HCT116 (cell line): Measurements from ENCODE around the gene USP16. TPM values are rescaled to one million over a fixed set of nuclear protein-coding genes. Genes with fewer than 3 reads are reported as not detected.

Experiments used
- ATAC-seq: fragments of 200-7000 bp; cut with Tn5 transposase; 2 replicates; pipeline ENCODE4 v1.9.1; 2020; ENCODE audit warnings: mild to moderate bottlenecking, moderate library complexity
- BruUV-seq: library from RNA; stranded (reverse); fragments of 400-500 nt; replicated peaks from 2 replicates; lab custom pipeline; 2021; lab: Mats Ljungman, UMichigan
- CTCF ChIA-PET: fragments of 300-600 bp; sonication (Branson Sonifier 250); formaldehyde crosslinking; loops from one replicate; lab custom pipeline; 2021; ENCODE audit warnings: antibody characterized with exemption; lab: Charles Lee
- POLR2A ChIA-PET: fragments of 300-600, 350-600 bp; sonication (Branson Sonifier 250); formaldehyde crosslinking; loops from one replicate; lab custom pipeline; 2021; ENCODE audit warnings: antibody characterized with exemption; lab: Charles Lee
- RAD21 ChIA-PET, 2 experiments: fragments of 300-600 bp; sonication (Branson Sonifier 250); formaldehyde crosslinking; loops; one replicate each; lab custom pipeline; 2023; ENCODE audit warnings: low total read pairs in 2 of 2; ENCODE audit not compliant: uncharacterized antibody in 2 of 2, unreplicated experiment in 2 of 2, low non-redundant PET in 1 of 2; lab: Charles Lee
- DNase-seq: peaks from one replicate; pipeline ENCODE4 v3.0.0-alpha.2; 2010; ENCODE audit warnings: low read depth, low spot score
- H2AFZ ChIP-seq: fragments of 200-600 bp; shearing (Covaris generic), sonication (generic); 2 replicates; pipeline ENCODE4 v1.6.1; 2017; ENCODE audit warnings: low read depth, mixed run types, mixed read lengths, antibody characterized with exemption, low read length; ENCODE audit not compliant: poor library complexity, severe bottlenecking
- H3K27ac ChIP-seq: 2 replicates; pipeline ENCODE4 v1.5.1; 2012; ENCODE audit warnings: low read depth, low read length
- H3K27me3 ChIP-seq: fragments of 200-600 bp; sonication (generic); 2 replicates; pipeline ENCODE4 v1.6.1; 2016; ENCODE audit warnings: mixed run types, low read length, mixed read lengths; ENCODE audit not compliant: insufficient read depth
- H3K36me3 ChIP-seq, 2 experiments: fragments of 200-500 bp in 1 of 2; fragments of 200-600 bp in 1 of 2; sonication (Bioruptor generic) in 1 of 2; sonication (generic) in 1 of 2; 2 replicates each; pipeline versions ENCODE4 v1.5.1 to v1.6.1; 2014 to 2016; ENCODE audit warnings: low read length in 2 of 2, inconsistent platforms in 1 of 2, mixed read lengths in 1 of 2, mixed run types in 1 of 2; ENCODE audit not compliant: insufficient read depth in 2 of 2, control insufficient read depth in 1 of 2
- H3K4me1 ChIP-seq, 2 experiments: fragments of 200-600 bp in 1 of 2; sonication (generic) in 1 of 2; 2 replicates each; pipeline versions ENCODE4 v1.5.1 to v1.6.1; 2012 to 2017; ENCODE audit warnings: low read length in 2 of 2, inconsistent platforms in 1 of 2, mild to moderate bottlenecking in 1 of 2, mixed read lengths in 1 of 2, mixed run types in 1 of 2, moderate library complexity in 1 of 2; ENCODE audit not compliant: insufficient read depth in 2 of 2, control insufficient read depth in 1 of 2
- H3K4me2 ChIP-seq: fragments of 200-600 bp; sonication (generic); 2 replicates; pipeline ENCODE4 v1.6.1; 2017; ENCODE audit warnings: mixed run types, low read length, mixed read lengths
- H3K4me3 ChIP-seq, 2 experiments: fragments of 200-600 bp in 1 of 2; sonication (generic) in 1 of 2; replicated peaks in 1 of 2; 2 replicates each; pipeline ENCODE4 v1.5.1; 2011 to 2016; ENCODE audit warnings: low read length in 2 of 2, control low read depth in 1 of 2, low read depth in 1 of 2, mild to moderate bottlenecking in 1 of 2, mixed read lengths in 1 of 2, mixed run types in 1 of 2
- H3K79me2 ChIP-seq: fragments of 200-600 bp; sonication (generic); 2 replicates; pipeline ENCODE4 v1.6.1; 2017; ENCODE audit warnings: mild to moderate bottlenecking, mixed run types, low read length, moderate library complexity, mixed read lengths; ENCODE audit not compliant: insufficient read depth
- H3K9ac ChIP-seq: fragments of 200-600 bp; sonication (generic); 2 replicates; pipeline ENCODE4 v1.6.1; 2016; ENCODE audit warnings: low read length, mixed read lengths
- H3K9me2 ChIP-seq: fragments of 200-600 bp; sonication (generic), shearing (Covaris generic); 2 replicates; pipeline ENCODE4 v1.6.1; 2017; ENCODE audit warnings: mixed run types, mild to moderate bottlenecking, moderate library complexity; ENCODE audit not compliant: insufficient read depth
- H3K9me3 ChIP-seq, 2 experiments: fragments of 200-500 bp in 1 of 2; fragments of 200-600 bp in 1 of 2; sonication (Bioruptor generic) in 1 of 2; sonication (generic) in 1 of 2; 2 replicates each; pipeline ENCODE4 v1.6.1; 2014 to 2017; ENCODE audit warnings: low read length in 2 of 2, mixed read lengths in 2 of 2, inconsistent platforms in 1 of 2, low read depth in 1 of 2, mild to moderate bottlenecking in 1 of 2, mixed run types in 1 of 2, moderate library complexity in 1 of 2; ENCODE audit not compliant: control insufficient read depth in 1 of 2, insufficient read depth in 1 of 2
- H4K20me1 ChIP-seq: fragments of 200-600 bp; sonication (generic), shearing (Covaris generic); 2 replicates; pipeline ENCODE4 v1.6.1; 2017; ENCODE audit warnings: mixed run types, mild to moderate bottlenecking, moderate library complexity; ENCODE audit not compliant: insufficient read depth
- CBX3 ChIP-seq: IDR thresholded peaks from 2 replicates; pipeline ENCODE4 v1.6.1; 2012; ENCODE audit warnings: low read depth
- EGR1 ChIP-seq: IDR thresholded peaks from 2 replicates; pipeline ENCODE4 v1.6.1; 2012; ENCODE audit warnings: low read depth
- EZH2 ChIP-seq: fragments of 200-600 bp; sonication (generic); IDR thresholded peaks from 2 replicates; pipeline ENCODE4 v1.6.1; 2017; ENCODE audit warnings: antibody characterized with exemption, mixed run types
- FOSL1 ChIP-seq: IDR thresholded peaks from 2 replicates; pipeline ENCODE4 v1.6.1; 2012; ENCODE audit warnings: low read depth
- POLR2AphosphoS5 ChIP-seq: IDR thresholded peaks from 2 replicates; pipeline ENCODE4 v1.6.1; 2011; ENCODE audit warnings: mild to moderate bottlenecking, low read depth, low read length, moderate library complexity
- SIN3A ChIP-seq: IDR thresholded peaks from 2 replicates; pipeline ENCODE4 v1.6.1; 2012; ENCODE audit warnings: low read depth
- SP1 ChIP-seq: IDR thresholded peaks from 2 replicates; pipeline ENCODE4 v1.6.1; 2012; ENCODE audit warnings: low read depth
- TCF7L2 ChIP-seq: IDR thresholded peaks from 2 replicates; pipeline ENCODE4 v1.7.0; 2011; ENCODE audit warnings: borderline replicate concordance, inconsistent platforms; ENCODE audit not compliant: insufficient read depth, insufficient read length; ENCODE audit errors: extremely low read depth
- YY1 ChIP-seq: IDR thresholded peaks from 2 replicates; pipeline ENCODE4 v1.6.1; 2011; ENCODE audit warnings: low read length, low read depth, moderate library complexity, mild to moderate bottlenecking; ENCODE audit not compliant: insufficient replicate concordance; ENCODE audit errors: extremely low read depth
- intact Hi-C: fragments of 100-400 bp; cut with micrococcal nuclease; formaldehyde crosslinking; loops from 2 replicates; pipeline ENCODE4 v1.10.0; 2022
- total RNA-seq: library from RNA; stranded (reverse); gene quantifications from one replicate; pipeline ENCODE4 v1.2.1, GENCODE V29; 2021; ENCODE audit not compliant: unreplicated experiment
- TF ChIP-seq, protein P1 (sequence below): IDR thresholded peaks from 2 replicates; pipeline ENCODE4 v1.6.1; 2012; ENCODE audit warnings: low read depth
- TF ChIP-seq, protein P2 (sequence below): IDR thresholded peaks from 2 replicates; pipeline ENCODE4 v1.6.1; 2011; ENCODE audit warnings: mild to moderate bottlenecking, low read length, moderate library complexity; ENCODE audit not compliant: insufficient replicate concordance; ENCODE audit errors: extremely low read depth

The USP16 gene
- total RNA-seq, 1 experiment from 2014 or later, result 35.9 TPM

DNA sequence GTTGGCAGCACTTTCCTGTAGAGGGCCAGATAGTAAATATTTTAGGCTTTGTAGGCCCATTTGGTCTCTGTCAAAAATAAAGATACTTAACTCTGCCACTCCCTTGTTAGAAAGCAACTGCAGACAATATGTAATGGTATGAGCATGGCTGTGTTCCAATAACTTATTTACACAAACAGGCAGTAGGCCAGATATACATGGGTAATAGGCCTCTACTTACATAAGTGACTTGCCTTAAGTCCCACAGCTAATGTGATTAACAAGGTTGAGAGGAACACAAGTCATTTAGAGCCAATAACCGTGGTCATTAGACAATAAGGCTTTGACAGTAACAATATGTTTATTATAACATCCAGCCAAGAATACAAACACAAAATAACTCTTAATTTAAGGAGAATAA lies 31.5 kb downstream of the USP16 start:
- no peak for TF ChIP-seq EGR1
- TF ChIP-seq, protein P1, sequence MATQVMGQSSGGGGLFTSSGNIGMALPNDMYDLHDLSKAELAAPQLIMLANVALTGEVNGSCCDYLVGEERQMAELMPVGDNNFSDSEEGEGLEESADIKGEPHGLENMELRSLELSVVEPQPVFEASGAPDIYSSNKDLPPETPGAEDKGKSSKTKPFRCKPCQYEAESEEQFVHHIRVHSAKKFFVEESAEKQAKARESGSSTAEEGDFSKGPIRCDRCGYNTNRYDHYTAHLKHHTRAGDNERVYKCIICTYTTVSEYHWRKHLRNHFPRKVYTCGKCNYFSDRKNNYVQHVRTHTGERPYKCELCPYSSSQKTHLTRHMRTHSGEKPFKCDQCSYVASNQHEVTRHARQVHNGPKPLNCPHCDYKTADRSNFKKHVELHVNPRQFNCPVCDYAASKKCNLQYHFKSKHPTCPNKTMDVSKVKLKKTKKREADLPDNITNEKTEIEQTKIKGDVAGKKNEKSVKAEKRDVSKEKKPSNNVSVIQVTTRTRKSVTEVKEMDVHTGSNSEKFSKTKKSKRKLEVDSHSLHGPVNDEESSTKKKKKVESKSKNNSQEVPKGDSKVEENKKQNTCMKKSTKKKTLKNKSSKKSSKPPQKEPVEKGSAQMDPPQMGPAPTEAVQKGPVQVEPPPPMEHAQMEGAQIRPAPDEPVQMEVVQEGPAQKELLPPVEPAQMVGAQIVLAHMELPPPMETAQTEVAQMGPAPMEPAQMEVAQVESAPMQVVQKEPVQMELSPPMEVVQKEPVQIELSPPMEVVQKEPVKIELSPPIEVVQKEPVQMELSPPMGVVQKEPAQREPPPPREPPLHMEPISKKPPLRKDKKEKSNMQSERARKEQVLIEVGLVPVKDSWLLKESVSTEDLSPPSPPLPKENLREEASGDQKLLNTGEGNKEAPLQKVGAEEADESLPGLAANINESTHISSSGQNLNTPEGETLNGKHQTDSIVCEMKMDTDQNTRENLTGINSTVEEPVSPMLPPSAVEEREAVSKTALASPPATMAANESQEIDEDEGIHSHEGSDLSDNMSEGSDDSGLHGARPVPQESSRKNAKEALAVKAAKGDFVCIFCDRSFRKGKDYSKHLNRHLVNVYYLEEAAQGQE, result no peak
- TF ChIP-seq SIN3A, result no peak
- TF ChIP-seq POLR2AphosphoS5, result no peak
- TF ChIP-seq SP1, result no peak
- no peak for TF ChIP-seq TCF7L2
- no peak for TF ChIP-seq CBX3
- TF ChIP-seq, protein P2, sequence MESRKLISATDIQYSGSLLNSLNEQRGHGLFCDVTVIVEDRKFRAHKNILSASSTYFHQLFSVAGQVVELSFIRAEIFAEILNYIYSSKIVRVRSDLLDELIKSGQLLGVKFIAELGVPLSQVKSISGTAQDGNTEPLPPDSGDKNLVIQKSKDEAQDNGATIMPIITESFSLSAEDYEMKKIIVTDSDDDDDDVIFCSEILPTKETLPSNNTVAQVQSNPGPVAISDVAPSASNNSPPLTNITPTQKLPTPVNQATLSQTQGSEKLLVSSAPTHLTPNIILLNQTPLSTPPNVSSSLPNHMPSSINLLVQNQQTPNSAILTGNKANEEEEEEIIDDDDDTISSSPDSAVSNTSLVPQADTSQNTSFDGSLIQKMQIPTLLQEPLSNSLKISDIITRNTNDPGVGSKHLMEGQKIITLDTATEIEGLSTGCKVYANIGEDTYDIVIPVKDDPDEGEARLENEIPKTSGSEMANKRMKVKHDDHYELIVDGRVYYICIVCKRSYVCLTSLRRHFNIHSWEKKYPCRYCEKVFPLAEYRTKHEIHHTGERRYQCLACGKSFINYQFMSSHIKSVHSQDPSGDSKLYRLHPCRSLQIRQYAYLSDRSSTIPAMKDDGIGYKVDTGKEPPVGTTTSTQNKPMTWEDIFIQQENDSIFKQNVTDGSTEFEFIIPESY, result no peak
- no peak for TF ChIP-seq EZH2
- no peak for TF ChIP-seq YY1
- no peak for TF ChIP-seq FOSL1
- H3K79me2 ChIP-seq, result peaks cover 23% of the 10 kb centered on the region
- no peaks in the 10 kb centered on the region for H3K9me2 ChIP-seq
- H3K9me3 ChIP-seq, result no peaks in the 10 kb centered on the region
- intact Hi-C loops, result no loop called here
- ATAC-seq (no peak), DNase-seq (no peak)
- CTCF ChIA-PET, result interaction anchor here (0.7 kb wide), 1 partner anchor 320 kb away, joined by 3 read pairs; no protein-coding TSS in a partner anchor
- H3K27ac ChIP-seq, result no peak overlapping the region
- H3K4me3 ChIP-seq, result no peak overlapping the region
- H3K9ac ChIP-seq, result no peak overlapping the region
- H4K20me1 ChIP-seq, result 0 out of 2 replicates have a peak, but pooled peaks cover 10% of the 10 kb centered on the region
- no peaks in the 10 kb centered on the region for H3K27me3 ChIP-seq
- peaks cover 54 to 57% of the 10 kb centered on the region in 2 experiments for H3K36me3 ChIP-seq
- H3K4me2 ChIP-seq, result no peak overlapping the region
- H3K4me1 ChIP-seq, result no peaks in the 10 kb centered on the region
- H2AFZ ChIP-seq, result no peak overlapping the region
- RAD21 ChIA-PET, result no interaction called here
- POLR2A ChIA-PET, result no interaction called here
- BruUV-seq, result TSS peak; percentile 20
